Cardiac fibroblast (primary cell): ENCODE results near the gene CRIM1.

Experiments
- DNase-seq, 2 donors: peaks; one replicate each; pipeline versions ENCODE4 v3.0.0 to v3.0.0-alpha.2; 2010; ENCODE audit warnings: low read depth in 2 of 2
- H3K4me3 ChIP-seq, 2 donors: replicated peaks in 1 of 2; 1 replicate in 1 of 2; 2 replicates in 1 of 2; pipeline ENCODE4 v1.5.1; 2011; ENCODE audit warnings: low read depth in 2 of 2, low read length in 2 of 2, mild to moderate bottlenecking in 2 of 2, moderate library complexity in 1 of 2
- TF ChIP-seq, protein P1 (sequence below): IDR thresholded peaks from one replicate; pipeline ENCODE4 v1.5.1; 2011; ENCODE audit warnings: low read depth, mild to moderate bottlenecking, low read length, inconsistent platforms

CRIM1 gene

DNA sequence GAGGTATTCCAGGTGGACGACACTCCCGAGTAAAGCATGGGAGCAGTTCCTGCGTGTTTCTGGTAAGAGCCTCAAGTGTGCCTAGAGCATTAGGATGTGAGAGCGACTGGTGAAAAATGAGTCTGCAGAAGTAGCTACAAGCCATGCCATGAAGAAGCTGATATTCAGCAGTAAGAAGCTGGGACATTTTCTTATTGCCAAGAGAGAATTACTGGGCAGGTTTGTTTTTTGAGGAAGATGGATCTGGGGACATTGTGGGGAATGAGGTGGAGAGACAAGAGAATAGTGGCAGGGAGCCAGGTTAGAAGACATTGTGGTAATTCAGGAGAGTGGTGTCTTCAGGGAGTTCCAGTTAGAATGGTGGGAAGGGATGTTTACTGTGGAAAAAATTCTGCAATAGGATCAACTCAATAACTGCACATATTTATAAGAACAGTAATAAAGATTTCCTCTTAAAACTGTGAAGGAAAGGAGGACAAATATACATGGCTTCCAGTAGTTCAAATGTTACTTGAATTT lies 38.2 kb downstream of the CRIM1 start:
- TF ChIP-seq, protein P1, sequence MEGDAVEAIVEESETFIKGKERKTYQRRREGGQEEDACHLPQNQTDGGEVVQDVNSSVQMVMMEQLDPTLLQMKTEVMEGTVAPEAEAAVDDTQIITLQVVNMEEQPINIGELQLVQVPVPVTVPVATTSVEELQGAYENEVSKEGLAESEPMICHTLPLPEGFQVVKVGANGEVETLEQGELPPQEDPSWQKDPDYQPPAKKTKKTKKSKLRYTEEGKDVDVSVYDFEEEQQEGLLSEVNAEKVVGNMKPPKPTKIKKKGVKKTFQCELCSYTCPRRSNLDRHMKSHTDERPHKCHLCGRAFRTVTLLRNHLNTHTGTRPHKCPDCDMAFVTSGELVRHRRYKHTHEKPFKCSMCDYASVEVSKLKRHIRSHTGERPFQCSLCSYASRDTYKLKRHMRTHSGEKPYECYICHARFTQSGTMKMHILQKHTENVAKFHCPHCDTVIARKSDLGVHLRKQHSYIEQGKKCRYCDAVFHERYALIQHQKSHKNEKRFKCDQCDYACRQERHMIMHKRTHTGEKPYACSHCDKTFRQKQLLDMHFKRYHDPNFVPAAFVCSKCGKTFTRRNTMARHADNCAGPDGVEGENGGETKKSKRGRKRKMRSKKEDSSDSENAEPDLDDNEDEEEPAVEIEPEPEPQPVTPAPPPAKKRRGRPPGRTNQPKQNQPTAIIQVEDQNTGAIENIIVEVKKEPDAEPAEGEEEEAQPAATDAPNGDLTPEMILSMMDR: no peak
- DNase-seq: peak in 1 of 2 donors; percentile 41
- H3K4me3 ChIP-seq: no peak overlapping the region

DNA sequence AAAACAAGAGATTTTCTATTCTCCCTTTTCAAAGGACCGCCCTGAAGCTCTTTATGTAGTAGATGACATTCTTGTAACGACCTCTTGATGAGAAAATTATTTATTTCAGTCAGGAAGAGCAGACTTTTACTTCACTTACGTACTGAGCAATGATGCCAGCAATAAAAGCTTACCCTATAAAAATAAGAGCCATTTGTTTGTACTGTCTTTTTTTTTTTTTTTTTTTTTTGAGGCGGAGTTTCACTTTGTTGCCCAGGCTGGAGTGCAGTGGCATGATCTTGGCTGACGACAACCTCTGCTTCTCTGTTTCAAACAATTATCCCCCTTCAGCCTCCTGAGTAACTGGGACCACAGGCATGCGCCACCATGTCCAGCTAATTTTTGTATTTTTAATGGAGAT lies 39.2 kb downstream of the CRIM1 start:
- DNase-seq: no peak
- H3K4me3 ChIP-seq: no peak overlapping the region
- TF ChIP-seq, protein P1: no peak

DNA sequence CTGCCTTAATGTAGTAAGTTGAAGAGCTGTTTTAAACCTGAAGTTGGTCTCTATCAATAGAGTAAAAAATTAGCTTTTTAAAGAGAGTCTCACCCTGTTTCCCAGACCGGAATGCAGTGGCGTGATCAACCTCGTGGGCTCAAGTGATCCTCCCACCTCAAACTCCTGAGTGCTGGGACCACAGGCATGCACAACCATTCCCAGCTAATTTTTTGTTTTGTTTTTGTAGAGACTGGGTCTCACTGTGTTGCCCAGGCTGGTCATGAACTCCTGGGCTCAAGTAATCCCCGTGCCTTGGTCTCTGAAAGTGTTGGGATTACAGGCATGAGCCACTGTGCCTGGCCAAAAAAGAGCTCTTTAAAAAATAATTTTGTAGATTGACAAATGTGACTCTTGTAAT lies 40.3 kb downstream of the CRIM1 start:
- no peak overlapping the region for H3K4me3 ChIP-seq
- TF ChIP-seq, protein P1: no peak
- no peak for DNase-seq

DNA sequence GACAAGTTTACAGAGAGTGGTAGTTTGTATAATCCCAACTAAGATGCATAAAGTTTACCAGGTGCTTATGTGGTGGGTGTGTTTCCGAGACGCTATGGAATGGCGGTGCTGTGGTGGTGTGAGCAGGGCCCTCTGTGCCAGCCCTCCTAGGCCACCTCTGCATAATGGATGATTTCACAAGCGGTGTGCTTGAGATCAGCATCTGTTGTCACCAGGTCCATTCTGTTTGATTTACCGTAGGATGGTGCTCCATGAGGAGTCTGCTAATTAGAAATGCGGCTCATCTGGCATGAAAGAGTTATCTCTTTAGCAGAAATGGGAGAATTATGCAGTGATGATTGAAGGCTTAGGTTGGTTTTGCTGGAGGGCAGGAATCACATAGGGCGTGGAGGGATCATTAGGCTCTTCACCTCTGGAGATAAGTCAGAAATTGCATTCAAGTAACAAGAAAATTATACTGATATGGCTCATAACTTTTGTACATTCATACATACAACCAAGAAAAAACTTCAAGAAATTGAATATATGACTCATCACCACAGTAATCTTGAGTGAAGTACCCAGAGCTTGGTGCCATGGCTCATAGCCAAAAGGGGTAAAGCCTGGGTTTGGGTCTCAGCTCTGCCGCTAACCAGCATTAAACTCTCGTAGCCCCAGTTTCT lies 41.4 kb downstream of the CRIM1 start:
- DNase-seq: no peak
- H3K4me3 ChIP-seq: no peak overlapping the region
- TF ChIP-seq, protein P1: no peak

DNA sequence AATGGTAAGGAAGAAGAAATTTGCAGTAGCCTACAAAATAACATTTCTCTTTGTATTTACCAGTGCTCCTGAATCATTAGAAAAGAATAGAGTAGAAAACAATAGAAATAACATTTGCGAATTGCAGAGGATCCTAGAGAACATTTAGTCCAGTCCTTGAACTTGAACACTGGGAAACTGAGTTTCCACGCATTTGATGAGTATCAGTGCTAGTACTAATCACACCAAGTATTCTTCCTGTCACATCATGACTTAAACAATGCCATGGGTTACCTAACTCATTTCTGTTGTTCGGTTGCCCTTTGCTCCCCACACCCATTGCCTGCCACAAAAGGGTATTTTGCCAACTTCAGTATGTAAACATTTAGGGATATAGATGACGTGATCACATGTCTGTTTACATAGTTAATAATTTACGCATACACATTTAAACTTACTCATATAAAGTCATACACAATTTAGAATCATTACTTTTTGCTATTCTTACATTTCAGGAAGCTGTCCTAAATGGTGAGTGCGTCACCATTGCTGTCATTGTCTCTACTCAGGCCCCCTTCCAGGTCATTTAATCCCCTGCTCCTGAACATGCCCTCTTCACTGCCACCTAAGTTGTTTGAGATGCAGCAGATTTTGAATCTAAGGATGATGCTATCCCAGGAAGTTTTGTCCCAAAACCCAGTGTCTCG lies 42.3 kb downstream of the CRIM1 start:
- H3K4me3 ChIP-seq: no peak overlapping the region
- DNase-seq: no peak
- TF ChIP-seq, protein P1: no peak

DNA sequence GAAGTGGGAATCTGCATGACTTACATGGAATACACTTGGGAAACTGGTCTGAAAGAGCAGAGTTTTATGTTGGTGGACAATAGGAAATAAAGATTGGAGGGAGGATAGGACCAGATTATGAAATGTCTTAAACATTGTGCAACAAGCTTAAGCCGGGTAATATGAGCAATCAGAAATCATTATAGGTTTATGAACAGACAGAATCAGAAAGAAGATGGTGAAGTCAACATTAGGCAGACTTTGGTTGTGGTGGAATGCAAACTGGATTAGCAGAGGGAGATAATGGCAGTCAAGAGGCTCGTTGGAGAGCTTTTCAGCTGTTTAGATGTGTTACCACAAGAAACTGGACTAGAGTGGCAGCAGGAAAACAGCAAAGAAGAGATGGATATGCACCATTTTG lies 43.5 kb downstream of the CRIM1 start:
- no peak overlapping the region for H3K4me3 ChIP-seq
- no peak for DNase-seq
- TF ChIP-seq, protein P1: no peak
